Hippocampal formation (tissue), 2 donors: ENCODE measurements around the gene SPRR1A.
A peak's percentile ranks its signal among the peaks of the same experiment; 100 is the strongest.
"Not testable (repeated sequence)": the region's sequence is repeated elsewhere in the genome, so short reads cannot be mapped to it uniquely, and the experiment has no call there.

Experiments used
- DNase-seq, 2 donors: peaks; one replicate each; lab custom pipeline; 2025; lab: John Stamatoyannopoulos, UW

SPRR1A gene

GRCh38 chr1:152972196-152972886 is 11.5 kb upstream of the SPRR1A start:
- no peak for DNase-seq

- DNase-seq = no peak
Measured at GRCh38 chr1:152976688-152977087, 7.2 kb upstream of the SPRR1A start.

DNA sequence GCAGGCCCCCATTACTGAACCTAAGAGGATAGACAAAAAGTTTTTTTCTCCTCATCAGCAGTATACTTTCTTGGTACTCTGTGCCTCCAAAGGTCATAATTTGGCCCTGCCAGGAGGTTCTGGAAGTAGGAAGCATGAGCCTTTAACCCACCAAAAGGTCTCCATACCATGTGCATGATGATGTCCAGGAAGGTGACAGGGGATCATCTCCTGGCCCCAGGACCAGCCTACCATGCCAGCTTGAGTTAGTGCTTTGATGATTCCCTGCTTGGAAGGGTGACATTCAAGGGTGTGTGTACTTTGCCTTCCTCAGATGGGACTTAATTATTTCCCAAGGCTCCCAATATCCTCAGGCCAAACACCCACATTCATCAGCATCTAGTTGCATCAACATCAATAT is 6.3 kb upstream of the SPRR1A start:
- no peak for DNase-seq

DNA sequence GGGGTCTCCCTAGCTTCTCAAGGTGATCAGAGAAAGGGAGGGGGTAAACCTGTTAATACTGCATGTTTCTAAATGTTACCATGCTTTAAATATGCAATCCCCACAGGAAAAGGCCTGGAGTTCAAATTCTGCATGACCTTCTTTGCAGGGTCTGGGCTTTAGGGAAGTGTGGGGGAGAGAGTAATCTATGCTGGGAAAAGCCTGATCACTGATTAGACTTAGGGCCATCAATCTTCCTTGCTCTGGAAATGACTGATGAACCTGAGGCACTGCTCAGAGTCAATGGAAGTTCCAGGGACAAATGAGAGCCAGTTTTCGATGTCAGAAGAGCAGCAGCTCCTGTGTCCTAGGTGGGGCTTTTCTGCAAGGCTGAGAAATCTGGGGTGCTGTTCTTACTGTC is 3.2 kb upstream of the SPRR1A start:
- no peak for DNase-seq

- DNase-seq = no peak
Measured at GRCh38 chr1:152981146-152981871, 2.6 kb upstream of the SPRR1A start.

GRCh38 chr1:152982076-152982475 is 1.8 kb upstream of the SPRR1A start:
- DNase-seq = no peak

- no peak for DNase-seq
Measured at GRCh38 chr1:152983234-152983633, 647 bp upstream of the SPRR1A start.

- no peak for DNase-seq
Measured at GRCh38 chr1:152986578-152986977, 2.7 kb downstream of the SPRR1A start.

DNA sequence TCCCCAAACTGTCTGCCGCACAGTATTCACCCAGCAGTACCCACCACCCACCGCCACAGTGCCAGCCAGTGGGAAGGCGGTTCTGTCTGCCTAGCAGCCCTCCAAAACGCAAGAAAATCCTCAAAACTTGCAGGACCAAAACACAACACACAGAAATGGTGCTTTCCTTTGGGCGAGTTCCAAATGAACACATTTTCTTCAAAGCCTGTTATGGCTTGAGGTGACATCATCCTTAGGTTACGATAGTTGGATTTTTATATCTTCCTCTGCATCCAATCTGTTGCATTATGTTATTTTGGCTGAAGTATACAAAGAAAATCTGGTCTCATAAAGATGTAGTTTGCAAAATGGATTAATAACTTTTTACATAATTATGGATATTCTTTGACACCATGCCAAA is 9.3 kb downstream of the SPRR1A start:
- DNase-seq = no peak

- no peak for DNase-seq
Measured at GRCh38 chr1:152995842-152996241, 12.0 kb downstream of the SPRR1A start.

DNA sequence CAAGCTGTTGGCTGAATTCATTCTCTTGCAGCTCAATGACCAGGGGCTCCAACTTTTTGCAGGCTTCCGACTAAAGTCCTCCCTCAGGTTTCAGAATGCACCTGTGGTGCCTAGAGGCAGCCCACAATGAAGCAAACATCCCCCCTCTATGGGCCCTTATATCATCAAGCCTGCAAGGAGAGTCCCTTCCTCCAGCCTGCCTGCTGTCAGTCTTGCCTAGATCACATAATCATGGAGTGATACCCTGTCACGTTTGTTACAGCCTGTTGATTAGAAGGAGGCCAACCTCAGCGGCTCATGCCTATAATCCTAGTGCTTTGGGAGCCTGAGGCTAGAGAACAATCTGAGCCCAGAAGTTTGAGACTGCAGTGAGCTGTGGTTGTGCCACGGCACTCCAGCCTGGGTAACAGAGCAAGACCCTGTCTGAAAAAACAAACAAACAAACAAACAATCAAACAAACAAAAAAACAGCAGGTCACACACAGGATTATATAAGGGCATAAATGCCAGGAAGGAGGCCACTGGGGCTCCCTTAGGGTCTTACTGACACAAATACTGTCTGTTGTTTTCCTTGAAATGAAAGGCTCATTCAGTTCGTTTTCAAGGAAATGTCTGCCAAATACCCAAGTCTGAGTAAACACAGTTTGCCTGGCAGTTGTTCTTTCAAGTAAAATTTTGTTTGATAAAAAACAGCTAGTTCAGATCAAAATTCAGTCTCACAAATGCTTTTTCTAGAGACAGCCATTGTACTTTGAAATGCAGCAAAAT is 12.9 kb downstream of the SPRR1A start:
- peak in 1 of 2 donors; percentile 27 for DNase-seq

GRCh38 chr1:152997901-152998300 is 14.0 kb downstream of the SPRR1A start:
- DNase-seq = no peak

- no peak for DNase-seq
Measured at GRCh38 chr1:152998476-152998875, 14.6 kb downstream of the SPRR1A start.

DNA sequence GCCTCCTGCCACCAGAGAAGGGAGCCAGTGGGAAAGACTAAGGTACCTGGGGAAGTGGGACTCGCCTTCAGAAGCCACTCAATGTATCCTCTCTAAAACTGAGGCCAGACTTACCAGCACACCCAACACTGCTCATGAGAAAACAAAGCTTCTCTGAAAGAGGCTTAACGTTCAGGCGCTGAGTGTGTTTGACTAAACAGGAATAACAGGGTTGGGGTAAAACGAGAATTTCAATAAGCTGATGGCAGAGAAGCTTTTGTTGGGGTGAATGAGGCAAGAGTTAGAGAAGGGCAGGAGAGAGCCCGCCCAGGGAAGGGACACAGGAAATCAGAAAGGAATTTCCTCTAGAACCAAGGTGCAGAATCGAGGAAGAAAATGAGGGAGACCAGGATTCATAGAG is 15.9 kb downstream of the SPRR1A start:
- no peak for DNase-seq

- no peak for DNase-seq
Measured at GRCh38 chr1:153000294-153000693, 16.4 kb downstream of the SPRR1A start.

- no peak for DNase-seq
Measured at GRCh38 chr1:153001382-153001781, 17.5 kb downstream of the SPRR1A start, which contains the start of gene SPRR3. SPRR3 (plus strand) TSS chr1:153001749; CDS start chr1:153003021, 1,272 bp downstream.

DNA sequence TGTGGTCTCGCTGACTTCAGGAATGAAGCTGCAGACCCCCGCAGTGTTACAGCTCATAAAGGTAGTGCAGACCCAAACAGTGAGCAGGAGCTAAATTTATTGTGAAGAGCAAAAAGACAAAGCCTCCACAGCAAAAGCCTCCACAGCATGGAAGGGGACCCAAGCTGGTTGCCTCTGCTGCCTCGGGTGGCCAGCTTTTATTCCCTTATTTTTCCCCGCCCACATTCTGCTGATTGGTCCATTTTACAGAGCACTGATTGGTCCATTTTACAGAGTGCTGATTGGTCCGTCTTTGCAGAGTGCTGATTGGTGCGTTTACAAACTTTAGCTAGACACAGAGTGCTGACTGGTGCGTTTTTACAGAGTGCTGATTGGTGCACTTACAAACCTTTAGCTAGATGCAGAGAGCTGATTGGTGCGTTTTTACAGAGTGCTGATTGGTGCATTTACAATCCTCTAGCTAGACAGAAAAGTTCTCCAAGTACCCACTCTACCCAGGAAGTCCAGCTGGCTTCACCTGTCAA is 27.4 kb downstream of the SPRR1A start:
- DNase-seq = not testable (repeated sequence)

DNA sequence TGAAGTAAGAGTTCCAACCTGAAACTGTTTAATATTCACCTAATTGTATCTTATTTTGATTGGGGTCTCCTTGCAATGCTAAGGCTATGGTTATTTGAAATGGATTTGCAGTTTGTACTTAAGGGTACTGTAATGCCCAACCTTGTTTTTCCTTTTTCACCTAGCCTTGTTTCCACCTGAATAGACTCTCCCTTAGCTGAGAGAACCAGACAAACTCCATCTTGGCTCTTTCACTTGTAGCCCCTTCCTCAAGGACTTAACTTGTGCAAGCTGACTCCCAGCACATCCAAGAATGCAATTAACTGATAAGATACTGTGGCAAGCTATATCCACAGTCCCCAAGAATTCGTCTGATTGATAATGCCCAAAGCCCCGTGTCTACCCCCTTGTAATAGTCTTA is 37.9 kb downstream of the SPRR1A start:
- not testable (repeated sequence) for DNase-seq

- not testable (repeated sequence) for DNase-seq
Measured at GRCh38 chr1:153022340-153022739, 38.5 kb downstream of the SPRR1A start.

DNA sequence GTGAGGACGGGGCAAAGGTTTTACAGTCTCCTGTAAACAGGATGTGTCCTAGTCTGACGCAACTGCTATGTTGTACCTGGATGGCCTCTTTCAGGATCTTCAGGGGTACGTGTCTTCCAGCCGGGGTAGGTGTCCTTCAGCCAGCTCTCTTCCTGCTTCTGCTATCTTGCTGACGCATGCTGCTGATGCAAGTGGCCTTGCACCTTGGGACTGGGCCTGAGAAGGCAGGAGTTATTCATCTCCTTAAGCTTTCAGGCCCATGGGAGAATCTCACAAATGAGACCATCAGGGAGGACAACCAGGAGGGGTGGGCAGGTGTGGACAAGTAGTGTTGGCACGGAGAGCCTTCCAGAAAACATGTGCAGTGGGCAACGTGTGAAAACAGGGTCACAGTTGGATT is 39.2 kb downstream of the SPRR1A start:
- no peak for DNase-seq

DNA sequence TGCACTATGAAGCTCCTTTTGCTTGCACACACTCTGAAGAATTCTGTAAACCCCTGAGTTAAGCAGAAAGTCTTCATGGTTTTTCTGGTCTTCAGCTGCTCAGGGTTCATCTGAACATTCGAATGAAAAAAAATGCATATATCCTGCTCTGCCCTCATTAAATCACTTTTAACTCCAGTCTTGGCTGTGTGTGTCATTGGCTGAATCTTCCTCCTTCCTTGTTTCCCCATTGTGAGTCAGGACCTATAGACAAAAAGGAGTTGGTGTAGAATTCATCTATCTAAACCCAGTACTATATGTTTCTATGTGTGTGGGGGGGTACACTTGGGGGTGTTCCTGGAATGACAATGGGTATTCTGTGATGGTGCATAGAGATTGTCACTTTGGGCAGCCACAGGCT is 40.5 kb downstream of the SPRR1A start:
- DNase-seq = no peak

DNA sequence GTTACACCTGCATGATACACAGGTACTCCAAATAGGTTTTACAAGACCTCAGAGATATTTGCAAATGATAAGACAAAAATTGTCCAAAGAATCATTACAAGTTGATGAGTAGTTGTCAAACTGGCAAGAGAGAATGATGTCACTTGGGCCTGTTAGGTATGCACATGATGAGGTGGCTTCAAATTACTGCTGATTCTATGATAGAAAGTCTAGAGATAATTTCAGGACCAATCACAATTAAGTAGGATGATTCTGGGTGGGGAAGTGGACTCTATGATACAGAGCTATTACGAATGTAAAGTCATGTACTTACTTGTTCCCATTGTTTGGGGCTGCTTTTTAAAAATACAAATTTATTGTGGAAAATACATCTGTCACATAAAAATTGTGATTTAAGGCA is 41.9 kb downstream of the SPRR1A start:
- no peak for DNase-seq
